Amygdala (tissue), 56 donors: Measurements from ENCODE around the gene CELA3A.
A peak's percentile ranks its signal among the peaks of the same experiment; 100 is the strongest.
"Not testable (repeated sequence)": the region's sequence is repeated elsewhere in the genome, so short reads cannot be mapped to it uniquely, and the experiment has no call there.

Experiments
- DNase-seq, 56 donors: peaks; one replicate each; lab custom pipeline; 2025; lab: John Stamatoyannopoulos, UW

The CELA3A gene, protein sequence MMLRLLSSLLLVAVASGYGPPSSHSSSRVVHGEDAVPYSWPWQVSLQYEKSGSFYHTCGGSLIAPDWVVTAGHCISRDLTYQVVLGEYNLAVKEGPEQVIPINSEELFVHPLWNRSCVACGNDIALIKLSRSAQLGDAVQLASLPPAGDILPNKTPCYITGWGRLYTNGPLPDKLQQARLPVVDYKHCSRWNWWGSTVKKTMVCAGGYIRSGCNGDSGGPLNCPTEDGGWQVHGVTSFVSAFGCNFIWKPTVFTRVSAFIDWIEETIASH

DNA sequence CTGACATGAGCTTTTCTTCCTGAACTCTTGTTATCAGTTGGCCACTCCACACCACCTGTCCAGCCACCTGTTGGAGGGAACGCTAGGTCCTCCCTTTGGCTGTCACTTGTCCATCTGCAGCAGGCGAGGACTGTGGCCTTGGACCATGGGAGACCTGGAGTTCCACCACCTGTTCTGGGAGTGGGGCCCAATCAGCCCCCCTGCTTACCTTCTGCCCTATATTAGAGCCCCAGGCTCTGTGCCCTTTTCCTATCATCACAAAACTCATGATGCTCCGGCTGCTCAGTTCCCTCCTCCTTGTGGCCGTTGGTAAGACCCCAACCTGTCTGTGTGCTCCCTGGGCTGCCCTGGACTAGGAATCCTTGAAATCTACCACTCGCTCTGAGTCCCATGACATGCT lies at the start of gene CELA3A:
TSS of gene CELA3A (plus strand) at position 249 of the 400 bp plus-strand sequence. CDS start at position 267, 18 bp downstream.
- DNase-seq = no peak

DNA sequence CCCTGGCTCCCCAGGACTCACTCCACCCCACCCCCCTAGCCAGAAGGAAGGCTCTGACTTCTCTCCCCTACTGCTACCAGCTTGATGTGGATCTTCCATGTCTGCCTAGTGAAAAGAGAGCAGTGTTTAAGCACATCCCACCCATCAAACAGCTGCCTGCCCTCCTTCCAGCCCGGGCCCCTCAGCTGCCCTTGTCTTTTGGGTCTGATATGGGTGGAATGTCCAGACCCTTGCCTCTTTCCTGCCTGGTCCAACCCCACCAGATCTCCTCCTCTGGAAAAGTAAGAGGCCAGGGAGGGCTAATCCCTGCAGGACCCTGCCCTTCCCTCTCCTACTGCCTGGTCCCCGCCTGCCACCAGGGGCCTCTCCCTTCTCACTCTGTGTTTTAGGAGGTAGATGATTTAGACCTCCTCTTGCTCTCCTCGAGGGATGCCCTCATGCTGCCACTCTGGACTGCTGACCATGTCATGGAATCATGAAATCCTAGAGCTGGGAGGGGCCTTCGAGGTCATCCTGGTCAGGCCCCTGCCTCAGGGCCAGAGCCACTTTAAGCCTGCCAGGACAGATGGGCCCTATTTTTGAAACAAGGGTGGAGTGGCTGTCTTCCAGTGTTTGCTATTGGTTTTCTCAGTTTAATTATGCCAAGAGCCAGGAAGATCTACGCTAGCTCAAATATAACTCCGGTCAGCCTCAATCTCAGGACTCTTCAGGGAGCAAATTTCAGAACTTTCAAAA lies 48.5 kb upstream of the CELA3A start:
- DNase-seq = no peak

DNA sequence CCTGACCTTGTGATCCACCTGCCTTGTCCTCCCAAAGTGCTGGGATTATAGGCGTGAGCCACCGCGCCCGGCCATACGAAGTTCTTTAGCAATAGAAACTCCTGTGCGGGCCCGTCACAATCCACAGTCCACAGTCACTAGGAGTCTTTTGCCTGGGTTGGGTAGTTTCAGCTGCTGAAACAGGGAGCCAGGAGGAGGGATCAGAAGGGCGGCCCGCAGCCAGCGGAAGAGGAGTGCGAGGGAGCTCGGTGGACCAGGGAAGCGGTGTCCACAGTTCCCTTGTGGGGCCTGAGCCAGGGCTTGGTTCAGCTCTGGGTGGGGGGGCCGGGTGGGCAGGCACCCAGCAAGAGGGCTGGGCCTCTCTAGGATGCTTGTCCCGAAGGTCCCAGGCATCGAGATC lies 46.4 kb upstream of the CELA3A start:
- DNase-seq = no peak

DNA sequence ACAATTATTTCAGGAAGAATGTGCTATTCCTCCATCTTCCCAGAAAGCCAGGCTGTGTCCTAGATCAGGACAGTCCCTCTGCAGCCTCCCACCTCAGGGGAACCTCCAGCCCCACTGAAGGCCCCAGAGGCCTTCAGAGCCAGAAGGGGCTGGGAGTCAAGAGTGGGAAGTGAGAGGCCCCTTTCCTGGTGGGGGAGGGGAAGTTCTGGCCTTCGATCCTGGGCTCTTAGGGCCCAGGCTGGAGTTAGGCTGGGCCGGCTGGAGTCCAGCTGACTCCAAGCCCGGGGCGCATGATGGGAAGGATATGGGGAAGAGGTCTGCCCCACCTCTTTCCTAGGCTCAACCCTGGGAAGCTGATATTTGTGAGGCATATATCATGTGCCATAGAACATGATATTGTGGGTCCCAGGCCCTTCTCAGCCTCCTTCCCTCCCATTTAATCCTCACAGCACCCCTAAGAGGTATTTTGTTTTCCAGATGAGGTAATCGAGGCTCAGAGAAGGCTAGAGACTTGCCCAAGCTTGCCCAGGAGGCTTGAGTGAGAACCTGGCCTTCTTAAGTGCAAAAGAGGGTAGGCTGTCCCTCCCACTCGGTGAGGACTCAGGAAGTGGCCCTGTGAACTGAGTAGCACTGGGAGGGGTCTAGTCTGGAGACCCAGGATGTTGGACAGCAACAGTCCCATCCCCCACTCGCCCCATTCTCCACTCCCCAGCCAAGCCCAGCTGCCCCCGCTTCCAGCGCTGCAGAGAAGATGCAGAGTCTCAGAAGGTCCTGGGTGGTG lies 45.8 kb upstream of the CELA3A start:
- DNase-seq = no peak

DNA sequence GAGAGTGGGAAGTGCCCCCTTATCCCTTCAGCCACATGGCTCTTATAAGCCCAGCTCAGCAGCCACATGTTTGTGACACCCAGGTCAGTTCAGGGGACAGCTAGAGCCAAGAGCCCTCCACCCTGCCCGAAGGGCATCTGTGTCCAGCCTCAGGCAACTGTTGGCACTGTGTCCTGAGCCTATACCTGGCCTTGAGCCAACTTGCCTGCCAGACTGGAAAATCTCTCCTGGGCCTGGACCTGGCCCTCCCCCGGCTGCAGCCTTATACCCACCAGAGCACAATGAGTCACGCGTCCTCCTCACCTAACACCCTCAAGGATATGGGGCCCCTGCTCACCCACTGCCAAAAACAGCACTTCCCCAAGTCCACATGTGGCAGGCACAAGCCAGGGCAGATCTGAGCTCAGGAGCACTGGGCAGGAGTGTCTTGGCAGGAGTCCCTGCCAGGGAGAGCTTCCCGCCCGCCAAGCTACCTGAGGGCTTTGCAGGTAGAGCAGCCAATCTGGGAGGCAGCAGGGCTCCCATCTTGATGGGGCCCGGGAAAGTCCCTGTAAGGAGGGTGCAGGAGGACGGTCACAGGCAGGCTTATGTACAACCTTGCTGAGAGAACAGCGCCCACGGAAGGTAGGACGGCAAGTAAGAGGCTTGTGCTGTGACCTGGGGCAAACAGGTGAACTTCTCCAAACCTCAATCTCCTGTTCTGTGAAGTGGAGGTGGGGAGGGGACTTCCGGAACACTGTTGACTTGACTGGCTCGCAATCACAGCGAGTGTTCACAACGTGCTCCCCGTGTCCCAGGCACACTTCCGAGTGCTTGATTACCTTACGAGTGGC lies 44.5 kb upstream of the CELA3A start:
- no peak for DNase-seq

DNA sequence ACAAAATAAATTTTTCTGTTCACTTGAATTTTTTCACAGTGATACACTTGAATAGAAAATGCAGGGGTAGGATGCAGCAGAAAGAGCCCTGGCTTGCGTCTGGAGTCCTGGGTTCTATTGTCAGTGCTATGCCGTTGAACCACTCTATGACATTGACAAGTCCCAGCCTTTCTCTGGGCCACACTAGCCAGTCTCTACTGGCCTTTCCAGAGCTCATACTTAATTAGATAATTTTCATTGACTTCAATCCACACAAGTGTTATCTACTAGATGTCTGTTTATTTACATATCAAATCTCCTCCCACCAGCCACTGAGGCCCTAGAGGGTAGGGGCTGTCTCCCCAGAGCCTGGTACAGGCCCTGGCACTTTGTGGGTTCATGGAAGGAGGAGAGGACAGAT lies 40.1 kb upstream of the CELA3A start:
- DNase-seq = no peak

DNA sequence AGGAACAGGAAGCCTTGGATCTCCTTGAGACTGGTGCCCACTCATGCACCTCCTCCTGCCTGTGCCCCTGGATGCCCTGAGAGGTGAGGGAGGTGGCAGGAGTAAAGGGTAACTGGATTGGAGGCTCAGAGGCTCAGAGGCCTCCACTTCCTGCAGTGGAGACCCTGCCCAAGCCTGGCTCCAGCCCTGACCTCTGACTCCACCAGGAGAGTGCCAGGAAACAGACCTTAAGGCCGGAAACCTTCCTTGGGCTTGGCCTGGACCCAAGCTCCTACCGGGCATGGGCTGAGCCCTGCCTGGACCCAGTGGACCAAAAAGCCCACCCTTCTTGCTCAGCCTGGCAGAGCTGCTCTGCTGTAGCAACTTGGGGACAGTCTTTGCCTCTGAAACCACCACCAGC lies 39.7 kb upstream of the CELA3A start:
- DNase-seq = no peak

DNA sequence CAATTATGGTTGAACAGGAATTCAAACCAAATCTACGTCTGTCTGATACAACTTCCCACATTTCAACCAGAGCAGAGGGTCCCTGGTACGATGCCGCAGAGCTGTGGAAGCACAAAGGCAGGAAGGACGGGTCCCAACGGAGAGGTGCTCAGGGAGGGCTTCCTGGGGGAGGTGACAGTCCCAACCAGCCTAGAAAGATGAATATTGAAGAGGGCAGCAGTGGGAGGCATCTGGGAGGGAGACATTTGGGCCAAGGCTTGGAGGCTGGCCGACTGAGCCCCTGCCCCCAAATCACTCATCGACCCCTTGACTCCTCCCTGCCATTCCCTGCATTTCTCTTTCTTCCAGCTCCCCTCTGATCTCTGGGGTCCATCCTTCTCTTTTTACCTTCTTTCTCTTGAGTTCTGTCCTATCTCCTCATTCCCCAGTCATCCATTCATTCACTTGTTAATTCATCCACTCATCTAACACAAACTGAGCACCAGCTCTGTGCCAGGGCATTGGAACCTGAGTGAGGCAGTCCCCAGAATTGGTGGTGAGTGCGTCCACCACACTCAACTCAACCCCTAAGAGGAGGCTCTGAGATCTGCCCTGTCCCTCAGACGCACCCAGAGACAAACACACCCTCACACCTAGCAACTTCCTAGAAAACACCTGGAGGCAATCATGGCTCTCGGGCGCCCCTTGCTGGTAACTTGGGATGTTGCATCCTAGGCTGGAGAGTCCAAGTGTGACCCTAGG lies 37.8 kb upstream of the CELA3A start:
- peak in 50 of 56 donors; percentile 3 to 87 (median 42) for DNase-seq

DNA sequence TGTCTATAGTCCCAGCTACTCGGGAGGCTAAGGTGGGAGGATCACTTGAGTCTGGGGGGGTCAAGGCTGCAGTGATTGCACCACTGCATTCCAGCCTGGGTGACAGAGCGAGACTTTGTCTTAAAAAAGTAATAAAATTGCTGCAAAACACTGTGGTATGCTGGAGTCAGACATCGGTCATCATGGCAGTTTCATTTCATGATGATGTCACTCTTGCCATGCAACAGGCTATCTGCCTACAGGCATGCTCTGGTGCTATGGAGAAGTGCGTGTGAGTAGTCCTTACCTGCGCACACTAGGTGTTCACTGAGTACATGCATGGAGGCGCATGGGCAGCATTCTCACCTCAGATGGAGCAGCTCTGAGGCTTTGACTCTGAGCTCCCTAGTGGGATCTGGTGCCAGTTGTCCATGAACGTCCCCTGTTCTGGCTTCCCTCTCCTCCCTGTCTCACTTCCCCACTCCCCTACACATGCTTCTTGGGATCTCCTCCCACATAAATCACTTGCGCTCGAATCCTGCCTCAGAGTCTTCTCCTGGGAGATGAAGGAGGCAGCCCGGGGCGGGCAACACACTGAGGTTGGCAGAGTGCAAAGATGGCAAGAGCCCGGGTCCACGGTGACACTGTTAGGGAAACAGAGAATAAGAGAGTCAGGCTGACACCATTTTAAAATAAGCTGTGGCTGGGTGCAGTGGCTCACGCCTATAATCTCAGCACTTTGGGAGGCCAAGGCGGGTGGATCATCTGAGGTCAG lies 35.0 kb upstream of the CELA3A start:
- DNase-seq = no peak

DNA sequence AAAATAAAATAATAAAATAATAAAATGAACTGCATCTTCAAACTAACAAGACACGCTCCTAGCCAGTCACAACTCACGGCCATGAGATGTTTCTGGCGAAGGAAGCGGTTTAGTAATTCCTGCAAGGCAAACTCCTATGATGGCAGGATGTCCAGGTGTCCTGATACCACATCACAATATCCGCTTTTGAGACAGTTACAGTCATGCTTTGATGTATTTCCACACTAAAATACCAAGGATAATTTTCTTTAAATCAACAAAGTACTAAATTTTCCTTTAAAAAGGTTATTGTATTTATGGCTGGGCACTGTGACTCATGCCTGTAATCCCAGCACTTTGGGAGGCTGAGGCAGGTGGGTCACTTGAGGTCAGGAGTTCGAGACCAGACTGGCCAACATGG lies 34.2 kb upstream of the CELA3A start:
- not testable (repeated sequence) for DNase-seq

DNA sequence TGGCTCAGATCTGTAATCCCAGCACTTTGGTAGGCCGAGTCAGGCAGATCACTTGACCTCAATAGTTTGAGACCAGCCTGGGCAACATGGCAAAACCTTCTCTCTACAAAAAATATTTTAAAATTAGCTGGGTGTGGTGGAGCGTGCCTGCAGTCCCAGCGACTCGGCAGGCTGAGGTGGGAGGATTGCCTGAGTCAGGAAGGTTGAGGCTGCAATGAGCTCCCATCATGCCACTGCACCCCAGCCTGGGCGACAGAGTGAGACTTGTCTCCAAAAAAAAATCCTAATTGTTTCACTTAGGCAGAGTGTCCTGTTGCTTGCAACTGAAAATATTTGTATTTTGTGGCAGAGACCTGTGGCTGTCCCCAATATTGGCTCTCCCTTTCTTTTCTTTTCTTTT lies 32.4 kb upstream of the CELA3A start:
- not testable (repeated sequence) for DNase-seq

DNA sequence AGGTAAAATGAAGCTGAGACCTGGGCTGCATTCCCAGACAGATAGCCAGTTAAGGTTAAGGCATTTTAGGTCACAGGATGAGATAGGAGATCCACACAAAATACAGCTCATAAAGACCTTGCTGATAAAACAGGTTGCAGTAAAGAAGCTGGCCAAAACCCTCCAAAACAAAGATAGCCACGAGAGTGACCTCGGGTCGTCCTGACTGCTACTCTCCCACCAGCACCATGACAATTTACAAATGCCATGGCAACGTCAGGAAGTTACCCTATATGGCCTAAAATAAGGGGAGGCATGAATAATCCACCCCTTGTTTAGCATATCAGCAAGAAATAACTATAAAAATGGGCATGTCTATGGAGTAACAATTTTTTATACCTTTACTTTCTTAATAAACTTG lies 30.9 kb upstream of the CELA3A start:
- not testable (repeated sequence) for DNase-seq

DNA sequence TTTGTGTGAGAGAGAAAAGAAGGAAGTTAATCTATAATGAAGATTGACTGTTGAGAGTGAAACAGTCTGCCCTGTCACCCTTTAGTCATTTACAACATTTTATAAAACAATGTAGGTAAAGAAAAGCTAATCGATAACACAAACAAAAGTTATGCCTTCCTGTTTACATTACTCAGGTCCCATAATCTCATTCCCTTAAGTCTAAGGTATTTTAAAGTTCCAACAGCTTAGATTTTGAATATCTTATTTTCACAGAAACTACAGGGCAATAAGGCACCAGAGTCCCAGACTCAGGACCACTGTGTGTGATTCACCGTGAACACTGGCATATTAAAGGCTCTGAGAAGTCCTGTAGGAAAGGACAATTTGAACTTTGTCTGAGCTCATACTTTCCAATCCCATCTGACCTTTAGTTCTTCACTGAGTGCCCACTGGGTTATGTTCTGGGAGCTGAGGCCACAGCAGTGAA lies 28.4 kb upstream of the CELA3A start:
- DNase-seq = not testable (repeated sequence)

DNA sequence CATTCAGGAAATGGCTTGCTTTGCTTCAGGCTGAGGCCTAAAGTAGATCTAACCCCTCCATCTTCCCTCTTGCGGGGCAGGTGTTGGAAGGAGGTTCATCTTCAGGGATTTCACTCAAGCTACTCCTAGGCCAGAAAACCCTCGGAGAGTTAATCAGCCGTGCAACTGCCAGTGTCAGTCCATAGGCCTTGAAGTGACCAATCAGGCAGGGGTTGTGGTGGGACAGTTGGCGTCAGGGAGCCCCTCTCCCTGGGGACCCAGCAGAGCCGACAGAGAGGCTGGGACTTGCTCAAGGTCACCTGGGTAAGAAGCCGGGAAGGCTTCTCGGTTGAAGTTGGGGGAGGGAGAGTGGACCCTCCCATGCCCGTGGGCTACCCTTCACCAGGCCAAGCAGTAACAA lies 27.5 kb upstream of the CELA3A start:
- DNase-seq = not testable (repeated sequence)

DNA sequence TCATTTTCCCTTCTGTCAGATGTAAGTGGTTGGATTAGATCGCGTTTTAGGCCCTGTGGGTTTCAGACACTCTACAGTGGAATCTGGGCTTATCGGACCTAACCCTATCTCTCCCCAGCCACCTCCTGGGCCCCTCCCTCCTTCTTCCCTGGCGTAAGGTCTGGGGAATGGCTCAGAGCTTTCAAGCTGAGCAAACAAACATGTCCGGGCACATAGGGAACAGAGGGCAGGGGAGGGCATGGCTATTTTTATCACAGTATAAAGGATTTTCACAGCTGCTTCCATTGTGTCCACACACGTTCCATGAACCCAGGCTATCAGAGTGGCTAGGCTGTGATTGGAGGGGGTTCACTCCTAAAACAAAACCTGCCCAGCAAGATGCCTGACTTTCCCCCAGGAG lies 26.8 kb upstream of the CELA3A start:
- DNase-seq = not testable (repeated sequence)

DNA sequence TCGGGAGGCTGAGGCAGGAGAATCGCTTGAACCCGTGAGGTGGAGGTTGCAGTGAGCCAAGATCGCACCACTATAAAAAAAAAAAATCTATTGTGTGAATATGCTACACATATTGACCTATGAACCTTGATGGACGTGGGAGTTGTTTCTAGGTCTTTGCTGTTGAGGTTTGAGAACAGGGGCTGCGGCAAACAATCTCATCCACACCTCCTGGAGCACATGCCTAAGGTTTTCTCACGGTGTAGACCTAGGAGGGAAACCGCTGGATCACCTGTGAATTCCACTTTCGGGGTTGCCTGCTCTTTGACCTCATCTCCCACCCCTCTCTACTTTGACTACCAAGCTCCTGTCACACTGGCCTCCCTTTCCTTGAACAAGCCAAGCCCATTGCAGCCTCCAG lies 26.2 kb upstream of the CELA3A start:
- DNase-seq = not testable (repeated sequence)

DNA sequence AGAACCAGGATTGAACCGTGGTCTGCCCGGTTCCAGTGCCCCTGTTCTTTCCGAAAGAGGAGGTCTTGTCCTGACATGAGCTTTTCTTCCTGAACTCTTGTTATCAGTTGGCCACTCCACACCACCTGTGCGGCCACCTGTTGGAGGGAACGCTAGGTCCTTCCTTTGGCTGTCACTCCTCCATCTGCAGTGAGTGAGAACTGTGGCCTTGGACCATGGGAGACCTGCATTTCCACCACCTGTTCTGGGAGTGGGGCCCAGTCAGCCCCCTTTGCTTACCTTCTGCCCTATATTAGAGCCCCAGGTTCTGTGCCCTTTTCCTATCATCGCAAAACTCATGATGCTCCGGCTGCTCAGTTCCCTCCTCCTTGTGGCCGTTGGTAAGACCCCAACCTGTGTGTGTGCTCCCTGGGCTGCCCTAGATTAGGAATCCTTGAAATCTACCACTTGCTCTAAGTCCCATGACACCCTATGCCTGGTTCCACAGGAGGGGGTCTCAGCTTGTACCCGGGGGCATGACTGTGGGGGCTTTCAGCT lies 24.7 kb upstream of the CELA3A start, which contains the start of gene CELA3B:
TSS of gene CELA3B (plus strand) at position 320 of the 537 bp plus-strand sequence. CDS start at position 338, 18 bp downstream.
- DNase-seq = not testable (repeated sequence)

DNA sequence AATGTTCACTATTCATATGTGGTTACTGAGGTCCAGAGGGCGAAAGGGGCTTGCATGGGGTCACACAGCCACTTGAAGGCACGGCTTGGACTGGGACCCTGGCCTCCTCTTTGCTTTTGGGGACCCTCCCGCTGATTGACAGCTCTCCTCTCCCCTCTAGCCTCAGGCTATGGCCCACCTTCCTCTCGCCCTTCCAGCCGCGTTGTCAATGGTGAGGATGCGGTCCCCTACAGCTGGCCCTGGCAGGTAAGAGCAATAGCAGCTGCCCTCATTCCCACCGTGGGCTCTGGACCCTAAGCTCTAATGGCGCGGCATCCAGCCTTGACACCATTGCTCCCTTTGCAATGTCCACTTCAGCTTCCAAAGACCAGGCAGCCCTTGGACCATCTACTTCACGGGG lies 23.2 kb upstream of the CELA3A start:
- DNase-seq = not testable (repeated sequence)
